Activated CD8-positive, alpha-beta memory T cell treated with anti-CD3 and anti-CD28 coated beads for 24 hours (primary cell): ENCODE data around the gene EMX2.
"Not testable (repeated sequence)": the region's sequence is repeated elsewhere in the genome, so short reads cannot be mapped to it uniquely, and the experiment has no call there.

ENCODE experiments used
- DNase-seq: peaks from one replicate; pipeline ENCODE4 v3.0.0-alpha.2; 2020

EMX2 gene

DNA sequence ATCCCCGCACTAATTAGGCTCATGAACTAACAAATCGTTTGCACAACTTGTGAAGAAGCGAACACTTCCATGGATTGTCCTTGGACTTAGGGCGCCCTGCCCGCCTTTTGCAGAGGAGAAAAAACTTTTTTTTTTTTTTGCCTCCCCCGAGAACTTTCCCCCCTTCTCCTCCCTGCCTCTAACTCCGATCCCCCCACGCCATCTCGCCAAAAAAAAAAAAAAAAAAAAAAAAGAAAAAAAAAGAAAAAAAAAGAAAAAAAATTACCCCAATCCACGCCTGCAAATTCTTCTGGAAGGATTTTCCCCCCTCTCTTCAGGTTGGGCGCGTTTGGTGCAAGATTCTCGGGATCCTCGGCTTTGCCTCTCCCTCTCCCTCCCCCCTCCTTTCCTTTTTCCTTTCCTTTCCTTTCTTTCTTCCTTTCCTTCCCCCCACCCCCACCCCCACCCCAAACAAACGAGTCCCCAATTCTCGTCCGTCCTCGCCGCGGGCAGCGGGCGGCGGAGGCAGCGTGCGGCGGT is at the start of gene EMX2:
EMX2 (plus strand) TSS at position 41 of the 519 bp plus-strand sequence. CDS start 522 bp downstream, outside the sequence.
- DNase-seq: no peak

DNA sequence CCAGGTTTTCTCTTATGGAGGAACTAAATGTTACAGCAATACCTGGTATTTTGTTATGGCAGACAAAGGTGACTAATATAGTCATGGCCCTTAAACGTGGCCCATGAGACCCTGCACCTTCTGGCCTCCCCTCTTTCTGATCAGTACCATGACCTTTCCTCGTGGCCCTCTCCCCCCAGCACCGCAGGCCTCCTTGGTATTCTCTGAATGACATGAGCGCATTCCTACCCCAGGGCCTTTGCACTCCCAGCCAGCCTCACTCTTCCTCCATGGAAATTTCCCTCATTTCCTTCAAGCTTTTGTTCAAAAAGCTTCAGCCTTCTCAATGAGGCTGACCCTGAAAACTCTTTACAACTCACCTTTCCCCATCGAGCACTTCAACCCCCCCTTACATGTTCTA is 46.5 kb upstream of the EMX2 start:
- no peak for DNase-seq

DNA sequence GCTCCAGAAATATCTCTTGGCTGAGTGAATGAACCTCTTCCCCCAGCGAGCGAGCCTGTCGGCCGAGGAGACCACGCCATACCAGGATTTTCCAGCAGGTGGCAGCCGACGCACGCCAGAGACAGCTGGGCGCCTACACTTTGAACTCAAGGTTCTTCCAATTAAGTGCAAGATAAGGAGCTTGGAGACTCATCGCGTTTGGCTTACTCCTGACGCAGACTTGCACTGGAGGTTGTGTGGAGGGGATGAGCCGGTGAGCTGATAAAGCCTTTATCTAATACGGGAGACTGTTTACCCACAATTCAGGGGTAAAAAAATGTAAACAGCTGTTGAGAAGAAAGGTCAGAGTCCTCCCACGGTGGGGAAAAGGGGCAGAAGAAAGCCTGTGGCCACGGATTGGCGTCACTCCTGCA is 45.9 kb upstream of the EMX2 start:
- DNase-seq: peak; percentile 90

DNA sequence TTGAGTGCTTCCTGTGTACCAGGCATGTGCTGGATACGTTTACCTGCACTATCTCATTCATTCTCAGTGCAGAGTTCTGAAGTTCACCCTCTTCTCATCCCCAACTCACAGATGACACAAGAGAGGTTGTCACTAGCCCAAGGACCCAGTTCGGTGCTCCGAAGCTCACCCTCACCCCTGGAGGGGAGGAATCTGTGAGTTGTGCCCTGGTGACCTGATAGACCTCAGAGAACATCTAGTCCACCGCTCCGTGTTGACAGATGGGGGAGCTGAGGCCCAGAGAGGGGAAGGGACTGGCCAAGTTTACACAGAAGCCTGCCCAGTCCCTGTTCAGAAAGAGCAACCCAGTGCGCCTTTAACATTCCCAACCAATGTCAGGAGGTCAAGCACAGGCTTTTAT is 44.8 kb upstream of the EMX2 start:
- no peak for DNase-seq

DNA sequence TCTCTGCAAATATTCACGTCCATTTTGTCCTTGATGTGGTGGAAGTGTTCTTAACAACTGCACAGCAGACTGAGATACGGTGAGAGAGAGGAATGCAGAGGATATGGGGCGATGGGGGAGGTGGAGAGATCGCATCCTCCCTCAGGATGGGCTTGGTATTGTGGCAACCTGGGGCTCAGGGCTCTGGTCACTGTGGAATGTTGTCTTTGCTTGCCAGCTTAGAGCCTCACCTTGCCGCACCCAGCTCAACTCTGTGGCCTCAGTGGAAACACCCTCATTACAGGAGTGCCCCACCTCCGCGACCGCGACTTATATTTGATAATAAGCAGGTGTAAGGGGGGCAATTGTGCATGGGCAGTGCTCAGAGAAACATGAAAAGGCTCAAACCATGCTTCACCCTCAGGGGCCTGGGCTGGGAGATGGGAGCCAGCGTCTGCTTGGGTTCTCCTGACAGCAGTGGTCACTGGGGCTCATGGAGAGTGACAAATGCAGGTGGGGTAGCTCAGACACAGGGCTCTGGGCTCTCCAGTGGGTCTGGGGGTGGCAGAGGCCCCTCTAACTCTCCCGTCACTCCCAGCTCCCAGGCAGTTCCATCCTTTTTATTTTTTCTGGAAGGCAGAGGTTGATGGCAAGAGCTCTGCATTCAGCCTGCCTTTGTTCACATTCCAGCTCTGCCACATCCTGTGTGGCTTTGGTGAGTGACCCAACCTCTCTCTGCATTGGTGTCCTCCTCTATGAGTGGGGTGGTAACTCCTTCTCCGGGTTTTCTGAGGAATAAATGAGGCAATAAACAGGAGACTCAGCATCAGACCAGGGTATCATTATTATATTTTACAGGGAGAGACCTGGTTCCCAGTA is 43.1 kb upstream of the EMX2 start:
- no peak for DNase-seq

DNA sequence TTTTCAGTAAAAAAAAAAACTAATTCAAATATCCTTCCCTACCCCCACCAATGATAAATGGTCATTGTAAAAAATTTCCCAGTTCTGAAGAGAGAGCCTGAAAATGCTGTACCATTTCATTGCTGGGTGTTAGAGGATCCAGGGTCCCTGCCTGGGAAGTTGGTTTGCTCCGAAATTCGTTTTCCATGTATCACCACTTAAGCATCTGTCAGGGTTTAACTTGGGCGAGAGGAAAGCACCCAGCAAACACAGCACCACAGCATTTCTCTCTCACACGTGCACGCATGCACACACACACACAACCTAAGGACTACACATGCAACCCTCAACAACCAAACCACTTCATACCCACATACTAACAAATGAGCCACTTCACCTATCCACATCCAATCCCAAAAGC is 42.1 kb upstream of the EMX2 start:
- no peak for DNase-seq

DNA sequence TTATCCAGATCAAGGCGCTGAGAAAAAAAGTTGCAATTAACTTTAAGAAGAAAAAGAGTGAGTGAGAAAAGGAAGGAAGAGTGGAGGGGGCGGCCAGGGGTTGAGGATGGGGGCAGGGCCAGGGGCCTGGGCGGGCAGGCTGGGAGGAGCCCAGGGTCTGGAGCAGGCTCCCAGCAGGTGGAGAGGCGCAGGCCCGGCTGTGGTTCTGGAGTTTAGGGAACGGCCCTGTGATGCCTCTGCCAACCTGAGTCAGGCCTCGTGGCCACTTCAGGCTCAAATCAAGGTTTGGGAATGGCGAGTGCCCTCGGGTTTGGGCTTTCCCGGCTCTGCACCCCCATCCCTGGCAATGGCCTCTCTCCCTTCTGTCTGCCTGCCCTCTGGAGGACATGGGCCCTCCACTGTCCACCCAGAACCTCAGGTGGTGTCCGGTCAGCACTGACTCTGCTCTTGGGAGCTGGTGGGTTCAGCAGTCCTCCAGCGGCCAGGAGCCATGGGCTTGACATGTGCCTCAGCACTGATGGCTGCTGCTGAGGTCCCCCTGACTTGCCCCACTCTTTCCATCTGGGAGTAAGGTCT is 41.0 kb upstream of the EMX2 start:
- DNase-seq: no peak

DNA sequence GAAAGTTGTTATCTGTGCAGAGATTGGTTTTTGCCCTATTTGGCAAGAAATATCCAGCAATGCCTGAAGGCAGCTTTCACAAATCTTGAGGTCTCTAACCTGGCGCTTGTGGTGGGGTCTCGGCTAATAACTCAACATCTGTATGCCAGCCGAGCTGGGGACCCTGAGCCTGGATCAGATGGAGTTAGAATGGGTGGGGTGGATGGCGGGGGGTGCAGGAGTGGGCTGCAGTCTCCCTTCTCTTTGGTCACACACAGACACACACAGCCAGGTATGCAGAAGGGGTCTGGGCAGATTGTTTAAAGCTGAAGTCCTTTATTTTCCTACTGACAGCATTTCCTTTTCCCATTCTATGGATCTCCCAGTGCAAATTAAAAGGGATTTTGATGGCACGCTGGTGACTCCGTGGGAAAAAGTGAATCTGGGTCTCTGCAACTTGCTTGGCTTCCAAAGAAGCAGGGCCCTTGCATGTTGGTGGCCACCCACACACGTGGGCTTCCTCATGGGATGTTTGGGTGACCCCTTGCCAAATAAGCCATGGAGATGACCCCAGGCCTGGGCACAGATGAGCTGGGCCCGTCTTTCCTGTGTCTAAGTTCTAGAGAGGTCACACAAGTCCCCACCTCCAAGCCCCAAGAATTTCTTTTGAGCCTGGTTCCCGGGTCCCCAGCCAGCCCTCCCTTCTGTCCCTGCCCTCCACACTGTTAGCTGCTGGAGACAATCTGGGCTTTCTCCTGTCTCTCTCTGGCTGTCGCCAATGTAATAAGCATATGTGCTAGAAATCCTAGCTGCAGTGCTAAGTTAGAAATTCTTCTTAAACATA is 39.9 kb upstream of the EMX2 start:
- DNase-seq: no peak

DNA sequence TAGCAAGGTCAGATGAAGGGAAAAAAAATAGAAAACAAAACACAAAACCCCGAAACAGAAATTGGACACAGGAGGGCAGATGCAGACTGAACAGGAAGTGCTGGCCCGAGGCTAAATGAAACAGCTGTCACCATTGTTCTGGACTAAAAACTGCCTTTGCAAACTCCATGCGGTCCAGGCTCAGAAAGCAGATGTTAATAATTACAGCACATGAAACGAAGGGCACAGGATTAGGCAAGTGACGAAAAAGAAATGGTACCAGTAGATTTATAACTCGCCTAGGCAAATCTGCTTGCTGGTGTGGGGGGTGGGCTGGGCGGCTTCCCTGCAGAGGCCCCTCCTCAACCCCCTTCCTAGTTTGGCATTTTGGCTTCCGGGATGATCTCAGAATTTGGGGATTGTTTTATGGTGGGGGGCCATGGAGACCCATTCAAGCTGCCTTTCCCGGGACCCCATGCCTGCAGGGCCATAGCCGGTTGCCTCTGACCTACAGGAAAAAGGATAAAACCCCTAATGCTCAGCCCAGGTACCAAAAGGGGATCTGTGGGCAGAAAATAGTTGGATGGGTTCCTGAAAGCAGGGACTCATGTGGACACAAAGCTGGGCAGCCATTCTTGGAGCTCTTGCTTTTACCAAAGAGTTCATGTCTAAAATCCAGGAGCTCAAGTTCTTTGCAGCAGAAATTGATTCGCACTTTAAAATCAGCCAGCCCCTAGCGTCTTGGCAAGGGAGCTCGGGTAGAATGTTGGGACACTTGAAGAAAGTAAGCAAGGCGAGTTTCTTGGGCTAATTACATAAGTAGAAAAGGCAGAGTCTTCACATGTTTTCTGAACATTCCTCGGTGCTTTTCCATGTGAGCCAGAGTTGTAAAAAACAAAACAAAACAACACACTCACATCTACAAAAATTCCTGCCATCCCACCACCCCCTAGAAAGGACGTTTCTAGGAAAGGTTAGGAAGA is 39.0 kb upstream of the EMX2 start:
- no peak for DNase-seq

DNA sequence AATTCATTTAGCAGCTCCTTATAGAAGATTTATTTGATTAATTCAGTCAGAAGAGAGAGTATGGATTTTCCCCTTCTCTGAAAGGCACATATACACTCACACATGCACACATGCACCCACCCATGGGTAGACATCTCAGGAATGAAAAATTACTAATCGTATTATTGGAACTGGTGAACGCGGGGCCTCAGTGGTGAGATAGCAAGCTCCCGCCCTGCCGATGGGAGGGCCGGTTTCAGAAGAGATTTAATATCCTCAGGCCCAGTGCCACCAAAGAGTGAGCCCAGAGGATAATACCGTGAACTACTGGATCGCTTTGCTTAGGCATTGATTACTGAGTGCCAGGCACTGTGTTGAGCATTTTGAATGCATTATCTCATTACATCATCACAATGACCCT is 38.0 kb upstream of the EMX2 start:
- DNase-seq: no peak

DNA sequence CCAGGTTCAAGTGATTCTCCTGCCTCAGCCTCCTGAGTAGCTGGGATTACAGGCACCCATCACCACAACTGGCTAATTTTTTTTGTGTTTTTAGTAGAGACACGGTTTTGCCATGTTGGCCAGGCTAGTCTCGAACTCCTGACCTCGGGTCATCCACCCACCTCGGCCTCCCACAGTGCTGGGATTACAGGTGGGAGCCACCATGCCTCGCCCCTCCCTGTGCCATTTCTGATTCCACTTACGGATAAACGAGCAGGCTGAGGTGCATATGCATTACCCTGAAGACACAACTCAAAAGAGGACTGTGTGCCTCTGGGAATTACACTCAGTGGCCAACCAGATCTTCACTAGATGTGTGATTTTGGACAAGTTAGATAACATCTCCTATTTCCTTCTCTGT is 35.5 kb upstream of the EMX2 start:
- not testable (repeated sequence) for DNase-seq

DNA sequence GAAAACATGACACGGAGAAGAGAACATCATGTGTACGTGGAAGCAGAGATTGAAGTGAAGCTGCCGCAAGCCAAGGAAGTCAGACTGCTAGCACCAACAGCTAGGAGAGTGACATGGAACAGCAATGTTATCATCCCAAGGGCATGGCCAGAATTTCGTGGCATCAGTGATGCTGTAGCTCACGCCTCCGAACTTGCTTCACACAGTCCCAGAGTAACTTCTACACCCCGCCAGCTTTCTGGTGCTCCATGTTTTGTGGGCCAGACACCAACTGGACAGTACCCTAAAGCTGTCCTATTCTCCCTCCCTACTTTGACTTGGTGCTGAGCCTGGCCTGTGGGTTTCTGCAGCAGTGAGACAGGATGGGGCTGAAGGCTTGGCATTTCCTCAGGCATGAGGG is 33.0 kb upstream of the EMX2 start:
- DNase-seq: no peak

DNA sequence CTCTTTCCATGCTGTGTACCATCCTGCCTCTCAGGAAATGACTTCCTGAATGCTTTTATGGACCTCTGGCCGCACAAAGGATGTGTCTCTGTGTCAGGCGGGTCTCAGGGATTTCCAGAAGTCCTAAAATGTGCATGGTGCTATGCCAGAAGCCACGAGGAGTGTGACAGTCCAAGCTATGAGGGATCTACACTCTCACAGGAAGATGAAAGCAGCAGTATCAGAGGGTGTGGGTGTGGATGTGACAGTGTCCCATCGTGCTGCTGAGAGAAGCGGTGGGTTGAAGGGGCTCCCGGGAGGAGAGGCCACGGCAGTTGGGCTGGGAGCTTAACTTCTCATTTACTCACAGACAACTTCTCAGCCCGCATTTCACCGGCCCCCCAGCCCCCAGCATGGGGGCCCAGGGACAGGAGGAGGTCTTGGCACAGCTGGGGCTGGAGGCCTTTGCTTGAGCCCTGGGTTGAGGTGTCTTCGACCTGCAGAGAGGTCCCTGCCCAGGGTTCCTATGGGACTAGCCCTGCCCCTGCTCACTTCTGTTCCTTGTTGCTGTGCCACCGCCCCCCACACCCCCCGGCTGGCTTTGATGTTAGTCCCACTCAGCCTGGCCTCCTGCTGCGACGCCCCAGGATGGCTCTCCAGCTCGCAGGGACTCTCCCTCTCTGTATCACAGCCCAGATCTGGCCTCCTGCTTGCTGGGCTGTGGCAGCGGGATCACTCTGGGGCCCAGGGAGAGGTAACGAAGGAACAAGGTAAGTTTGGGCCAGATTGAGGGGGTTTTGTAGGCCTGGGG is 30.8 kb upstream of the EMX2 start:
- no peak for DNase-seq

DNA sequence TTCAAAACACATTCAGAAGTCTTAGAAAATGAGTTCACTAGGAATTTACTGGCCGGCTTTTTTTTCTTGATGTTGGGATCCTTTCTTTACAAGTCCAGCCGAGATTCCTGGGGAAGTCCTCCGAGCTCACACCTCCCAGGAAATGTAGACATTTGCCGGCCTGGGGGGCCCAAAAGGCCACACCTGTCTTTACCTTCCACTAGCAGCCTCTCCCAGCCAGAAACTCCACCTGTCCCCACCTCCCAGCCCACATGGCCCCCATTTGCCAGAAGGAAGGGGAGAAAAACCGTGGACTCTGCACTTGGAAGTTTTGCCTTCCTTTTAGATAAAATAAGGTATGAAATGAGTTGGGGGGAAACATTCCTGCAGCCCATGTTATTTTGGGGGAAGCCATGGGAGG is 27.6 kb upstream of the EMX2 start:
- DNase-seq: no peak

DNA sequence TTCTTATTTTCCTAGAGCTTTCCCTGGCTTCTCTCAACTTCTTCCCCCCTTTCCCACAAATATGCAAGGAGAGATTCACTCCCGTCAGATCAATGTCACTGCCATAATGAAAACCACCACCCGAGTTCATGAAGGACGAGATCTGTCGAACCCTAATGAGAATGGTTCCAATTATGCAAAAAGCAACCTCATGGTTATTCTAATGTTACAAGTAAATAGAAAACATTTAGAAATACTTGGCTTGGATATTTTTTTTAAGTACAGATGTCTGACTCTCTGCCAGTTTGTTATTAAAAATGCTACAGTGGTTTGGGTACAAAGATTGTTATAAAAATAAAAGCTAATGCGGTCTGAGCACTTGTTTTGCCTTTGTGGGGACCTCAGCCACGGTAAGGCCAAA is 25.9 kb upstream of the EMX2 start:
- DNase-seq: no peak

DNA sequence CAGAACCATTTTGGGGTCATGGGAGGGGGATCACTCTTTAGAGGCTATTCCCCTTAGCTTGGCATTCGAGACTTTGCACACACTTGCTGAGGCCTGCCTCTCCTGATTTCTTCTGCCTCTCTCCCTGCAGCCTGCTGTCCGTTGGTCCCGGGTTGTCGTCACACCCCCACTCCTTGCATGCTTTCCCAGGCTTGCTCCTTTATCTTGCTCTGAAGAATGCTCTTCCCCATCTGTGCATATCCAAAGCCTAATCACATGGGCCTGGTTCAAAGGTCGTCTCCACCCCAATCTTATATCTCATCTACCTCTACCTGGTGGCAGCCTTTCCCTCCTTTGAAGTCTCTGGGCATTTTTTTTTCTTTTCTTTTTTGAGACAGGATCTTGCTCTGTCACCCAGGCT is 24.3 kb upstream of the EMX2 start:
- no peak for DNase-seq

DNA sequence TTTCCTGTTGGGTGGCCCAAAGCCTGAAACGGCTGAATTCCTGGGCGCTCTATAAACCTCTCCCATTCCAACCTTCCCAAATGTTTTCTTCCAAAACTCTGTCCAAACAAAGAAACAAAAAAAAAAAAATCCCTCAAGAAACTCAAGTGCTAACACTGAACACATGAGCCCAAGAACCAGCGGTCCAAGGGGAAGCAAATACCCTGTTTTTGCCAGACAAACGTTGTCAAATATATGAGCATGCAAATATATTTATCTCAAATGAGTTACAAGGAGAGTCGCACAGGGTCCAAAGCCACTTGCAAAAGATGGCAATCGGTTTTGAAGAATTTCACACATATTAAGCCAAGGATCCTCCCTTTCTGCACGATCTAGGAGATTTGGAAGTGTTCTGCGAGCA is 23.3 kb upstream of the EMX2 start:
- DNase-seq: no peak

DNA sequence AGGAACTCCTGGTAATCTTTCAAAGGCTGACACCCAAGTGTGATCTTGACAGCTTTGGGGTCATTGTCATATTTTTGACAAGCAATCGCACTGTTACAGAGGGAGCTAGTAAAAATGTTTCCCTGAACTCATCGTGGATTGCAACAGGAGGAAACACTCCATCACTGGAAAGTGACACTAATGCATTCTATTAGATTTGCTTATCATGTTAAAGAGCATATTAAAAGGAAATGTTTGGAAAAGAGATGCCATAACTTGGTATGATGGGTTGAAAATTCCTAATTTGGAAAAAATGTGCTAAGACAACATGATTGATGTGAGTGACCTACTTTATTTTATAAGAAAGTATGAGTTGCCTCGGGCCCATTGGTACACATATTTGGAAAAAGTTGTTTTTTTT is 22.7 kb upstream of the EMX2 start:
- DNase-seq: no peak

DNA sequence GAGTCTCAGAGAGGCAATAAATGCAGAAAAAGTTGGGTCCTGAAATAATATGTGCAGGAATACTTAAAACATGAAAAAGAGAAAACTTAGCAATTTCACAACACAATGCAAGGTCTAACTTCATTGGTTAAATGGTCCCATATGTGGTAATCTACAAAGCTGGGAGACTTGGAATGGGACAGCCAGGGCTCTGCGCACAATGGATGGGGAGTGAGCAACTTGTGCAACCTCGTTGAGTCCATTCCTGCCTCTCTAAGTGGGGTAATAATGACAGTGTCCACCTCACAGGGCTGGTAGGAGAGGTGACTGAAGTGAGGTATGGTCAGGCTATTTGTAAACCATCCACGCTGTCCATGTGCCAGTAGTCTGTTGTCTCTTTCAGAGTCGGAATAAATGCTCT is 11.8 kb upstream of the EMX2 start:
- DNase-seq: no peak

DNA sequence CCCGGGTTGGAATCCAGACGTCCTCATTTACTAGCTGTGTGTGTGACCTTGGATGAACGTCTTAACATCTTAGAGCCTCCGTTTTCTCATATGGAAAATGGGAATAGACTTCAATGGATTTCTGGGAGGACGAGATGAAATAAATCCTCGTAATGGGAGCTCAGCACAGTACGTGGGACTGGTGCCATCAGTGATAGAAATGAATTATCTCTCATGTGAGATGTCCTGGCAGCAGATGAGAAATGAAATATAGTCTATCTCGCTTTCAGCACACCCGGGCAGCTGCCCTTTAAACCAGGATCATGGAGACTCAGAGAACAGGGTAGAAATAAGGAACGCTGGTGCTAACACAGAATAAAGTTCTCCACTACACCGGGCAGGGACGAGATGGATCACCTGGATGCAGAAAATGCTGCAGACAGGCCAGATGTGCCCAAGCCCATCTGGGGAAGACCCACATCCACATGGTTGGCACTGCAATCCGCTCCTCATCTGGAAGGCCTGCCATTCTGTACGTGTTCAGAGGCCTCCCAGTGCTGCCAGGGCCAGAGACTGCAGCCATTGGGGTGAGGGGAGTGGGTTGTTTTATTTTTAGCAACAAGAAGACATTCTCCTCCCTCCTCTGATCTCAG is 11.1 kb upstream of the EMX2 start:
- DNase-seq: no peak

DNA sequence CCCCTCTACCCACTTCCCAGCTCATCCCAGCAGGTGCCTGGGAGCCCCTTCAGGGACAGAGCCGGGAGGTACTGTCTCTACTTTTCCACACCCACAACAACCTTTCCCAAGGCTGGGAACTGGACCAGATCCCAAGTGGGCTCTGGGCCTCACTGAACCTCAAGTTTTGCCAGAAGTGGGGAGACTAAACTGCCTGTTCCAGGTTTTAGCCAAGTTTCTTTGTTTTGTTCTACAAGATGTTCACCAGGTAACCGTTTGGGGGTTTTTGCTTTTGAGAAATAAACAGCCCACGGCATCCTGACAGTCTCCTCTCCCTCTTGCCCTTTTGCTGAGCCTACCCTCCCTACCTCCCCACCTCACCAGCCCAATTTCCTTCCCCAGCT is 10.6 kb upstream of the EMX2 start:
- DNase-seq: no peak
